Adrenal gland (tissue), 12 donors: Measurements from ENCODE around the gene VWA8. TPM values are rescaled to one million over a fixed set of nuclear protein-coding genes. Genes with fewer than 3 reads are reported as not detected.

Source experiments
- DNase-seq, 7 donors: peaks; one replicate each; pipeline ENCODE4 v3.0.0-alpha.2; 2019 to 2020
- H3K27ac ChIP-seq, 5 donors: fragments of 200-600 bp; sonication (generic) in 4 of 5; 1 replicate in 3 of 5; 2 replicates in 2 of 5; pipeline versions ENCODE4 v1.5.1 to v1.8.0; 2016 to 2020; ENCODE audit warnings: mild to moderate bottlenecking in 1 of 5
- H3K27me3 ChIP-seq: fragments of 200-600 bp; 2 replicates; pipeline ENCODE4 v1.8.0; 2021
- H3K36me3 ChIP-seq, 2 donors: fragments of 200-600 bp; replicated peaks in 1 of 2; 1 replicate in 1 of 2; 2 replicates in 1 of 2; pipeline versions ENCODE4 v1.5.1 to v1.8.0; 2018 to 2022
- H3K4me1 ChIP-seq, 2 donors: fragments of 200-600 bp; replicated peaks in 1 of 2; 1 replicate in 1 of 2; 2 replicates in 1 of 2; pipeline versions ENCODE4 v1.5.1 to v1.8.0; 2018 to 2021
- H3K4me3 ChIP-seq, 4 donors: fragments of 200-600 bp; sonication (generic) in 3 of 4; one replicate each; pipeline ENCODE4 v1.5.1; 2016 to 2018
- H3K9me3 ChIP-seq, 3 donors: fragments of 200-600 bp; sonication (generic) in 1 of 3; replicated peaks in 1 of 3; 1 replicate in 2 of 3; 2 replicates in 1 of 3; pipeline versions ENCODE4 v1.5.1 to v1.8.0; 2016 to 2021
- POLR2A ChIP-seq, 2 donors: fragments of 450-650 bp; IDR thresholded peaks; one replicate each; pipeline ENCODE4 v1.6.1; 2017; ENCODE audit warnings: antibody characterized with exemption in 2 of 2, mild to moderate bottlenecking in 2 of 2, moderate library complexity in 1 of 2
- WGBS, 4 donors: extraction: QIAGEN DNeasy Blood & Tissue Kit in 2 of 4; methylation state at CpG; one replicate each; pipeline versions ENCODE4 v1.1.5 to v1.1.7; 2013 to 2017; 5-methylcytosine and 5-hydroxymethylcytosine counted together
- intact Hi-C, 2 donors: fragments of 100-400 bp; cut with DNase I; formaldehyde crosslinking; loops; one replicate each; pipeline versions ENCODE4 v1.14.1 to v1.15.0; 2022 to 2023
- polyA plus RNA-seq, 3 donors: library from polyadenylated mRNA; stranded (reverse); fragments of 200-250 nt in 2 of 3; fragments of 350-450 nt in 1 of 3; fragmentation: Illumina TruSeq in 1 of 3; extraction: RNeasy Lipid Tissue Mini Kit (QIAGEN cat#74804) in 1 of 3; gene quantifications; one replicate each; pipeline ENCODE4 v1.2.3, GENCODE V29; 2013 to 2014
- total RNA-seq, 9 donors: library from RNA; depleted of rRNA in 4 of 9; stranded (reverse); fragments of >200 nt in 4 of 9; fragments of 120-200 nt in 1 of 9; fragmentation: NEBNext Ultra II Directional in 1 of 9; extraction: Animal tissue kit (Norgen Biotek cat#: 25700) in 1 of 9; gene quantifications; one replicate each; pipeline versions ENCODE4 v1.1.0 to v1.2.4, GENCODE V29; 2013 to 2023
- TF ChIP-seq, protein P1 (sequence below), 6 experiments: fragments of 450-650 bp in 4 of 6; fragments of 200-600 bp in 2 of 6; sonication (generic) in 1 of 6; IDR thresholded peaks; 1 replicate in 5 of 6; 2 replicates in 1 of 6; pipeline versions ENCODE4 v1.5.1 to v1.8.0; 2016 to 2021; ENCODE audit warnings: antibody characterized with exemption in 6 of 6, mild to moderate bottlenecking in 2 of 6, moderate library complexity in 1 of 6
- donor health status: healthy with polysubstance abuse.
- donor health status: Bipolar disorder and iron deficiency.
- donor health status: DM: yes; HTN: yes; CAD: no.
- donor health status: DM: no; HTN: no; CAD: no.
- donor health status: DM: no; HTN: no; CAD: no.
- donor health status: DM: yes; HTN: yes; CAD: no.

VWA8 gene
- total and polyA plus RNA-seq, 12 donors = 8.1 to 45.4 (median 31.4) TPM

DNA sequence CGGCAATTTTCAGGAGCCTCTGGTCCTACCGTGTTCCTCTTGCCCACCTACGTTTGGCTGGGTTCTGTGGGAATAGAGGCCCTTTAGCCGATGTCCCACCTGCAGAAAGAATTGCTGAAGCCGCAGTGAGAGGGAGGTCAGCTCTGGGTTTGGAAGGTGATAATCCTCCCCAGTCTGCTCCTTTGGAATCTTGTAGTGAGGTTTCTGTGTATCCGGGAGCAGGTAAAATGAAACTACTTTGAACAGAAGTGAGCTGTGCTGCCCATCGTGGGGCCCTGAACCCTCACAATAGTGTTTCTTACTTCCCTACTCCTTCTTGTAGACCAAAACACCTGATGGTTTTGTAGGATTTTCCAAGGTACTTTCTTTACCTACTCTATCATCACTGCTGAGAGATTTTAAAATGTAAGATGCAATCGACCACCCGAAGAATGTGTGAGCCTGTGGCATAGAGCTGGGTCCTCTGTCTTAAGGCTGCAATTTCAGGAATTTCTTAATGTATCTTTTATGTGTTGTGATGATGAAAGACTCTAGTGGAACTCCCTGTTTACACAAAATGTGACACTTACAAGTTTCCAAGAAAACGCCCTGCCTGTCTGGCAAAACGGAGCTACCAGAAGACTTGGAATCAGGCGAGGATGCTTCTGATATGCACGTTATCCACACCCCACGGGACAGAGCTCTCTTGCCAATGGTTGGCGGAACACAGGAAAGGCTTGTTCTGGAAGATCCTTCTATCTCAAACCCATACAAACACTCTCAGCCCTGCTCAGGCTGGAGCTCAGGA is 427.4 kb downstream of the VWA8 start:
- no peak overlapping the region for H3K4me3 ChIP-seq
- intact Hi-C loops = no loop called here
- TF ChIP-seq, protein P1, sequence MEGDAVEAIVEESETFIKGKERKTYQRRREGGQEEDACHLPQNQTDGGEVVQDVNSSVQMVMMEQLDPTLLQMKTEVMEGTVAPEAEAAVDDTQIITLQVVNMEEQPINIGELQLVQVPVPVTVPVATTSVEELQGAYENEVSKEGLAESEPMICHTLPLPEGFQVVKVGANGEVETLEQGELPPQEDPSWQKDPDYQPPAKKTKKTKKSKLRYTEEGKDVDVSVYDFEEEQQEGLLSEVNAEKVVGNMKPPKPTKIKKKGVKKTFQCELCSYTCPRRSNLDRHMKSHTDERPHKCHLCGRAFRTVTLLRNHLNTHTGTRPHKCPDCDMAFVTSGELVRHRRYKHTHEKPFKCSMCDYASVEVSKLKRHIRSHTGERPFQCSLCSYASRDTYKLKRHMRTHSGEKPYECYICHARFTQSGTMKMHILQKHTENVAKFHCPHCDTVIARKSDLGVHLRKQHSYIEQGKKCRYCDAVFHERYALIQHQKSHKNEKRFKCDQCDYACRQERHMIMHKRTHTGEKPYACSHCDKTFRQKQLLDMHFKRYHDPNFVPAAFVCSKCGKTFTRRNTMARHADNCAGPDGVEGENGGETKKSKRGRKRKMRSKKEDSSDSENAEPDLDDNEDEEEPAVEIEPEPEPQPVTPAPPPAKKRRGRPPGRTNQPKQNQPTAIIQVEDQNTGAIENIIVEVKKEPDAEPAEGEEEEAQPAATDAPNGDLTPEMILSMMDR (IDR thresholded peaks at IDR 0.05) = no peak
- TF ChIP-seq POLR2A (IDR thresholded peaks at IDR 0.05) = no peak
- H3K27me3 ChIP-seq = no peaks in the 10 kb centered on the region
- no peak for DNase-seq
- no peaks in the 10 kb centered on the region for H3K36me3 ChIP-seq
- H3K9me3 ChIP-seq = no peaks in the 10 kb centered on the region
- no peaks in the 10 kb centered on the region for H3K4me1 ChIP-seq
- no peak overlapping the region for H3K27ac ChIP-seq
- 74 to 80% (median 77%) methylated on average over 15 of the region's 15 CpGs for WGBS, 4 donors

GRCh38 chr13:41528021-41528420 is 432.9 kb downstream of the VWA8 start:
- DNase-seq = no peak
- no peak for TF ChIP-seq POLR2A (IDR thresholded peaks at IDR 0.05)
- TF ChIP-seq, protein P1 (IDR thresholded peaks at IDR 0.05) = no peak
- Histone ChIP-seq H3K9me3 (no peaks in the 10 kb centered on the region), H3K27me3 (no peaks in the 10 kb centered on the region), H3K4me1 (no peaks in the 10 kb centered on the region), H3K27ac (no peak overlapping the region), H3K36me3 (no peaks in the 10 kb centered on the region), H3K4me3 (no peak overlapping the region)
- intact Hi-C loops = no loop called here
- 87 to 95% (median 88%) methylated on average over 3 of the region's 3 CpGs for WGBS, 4 donors

DNA sequence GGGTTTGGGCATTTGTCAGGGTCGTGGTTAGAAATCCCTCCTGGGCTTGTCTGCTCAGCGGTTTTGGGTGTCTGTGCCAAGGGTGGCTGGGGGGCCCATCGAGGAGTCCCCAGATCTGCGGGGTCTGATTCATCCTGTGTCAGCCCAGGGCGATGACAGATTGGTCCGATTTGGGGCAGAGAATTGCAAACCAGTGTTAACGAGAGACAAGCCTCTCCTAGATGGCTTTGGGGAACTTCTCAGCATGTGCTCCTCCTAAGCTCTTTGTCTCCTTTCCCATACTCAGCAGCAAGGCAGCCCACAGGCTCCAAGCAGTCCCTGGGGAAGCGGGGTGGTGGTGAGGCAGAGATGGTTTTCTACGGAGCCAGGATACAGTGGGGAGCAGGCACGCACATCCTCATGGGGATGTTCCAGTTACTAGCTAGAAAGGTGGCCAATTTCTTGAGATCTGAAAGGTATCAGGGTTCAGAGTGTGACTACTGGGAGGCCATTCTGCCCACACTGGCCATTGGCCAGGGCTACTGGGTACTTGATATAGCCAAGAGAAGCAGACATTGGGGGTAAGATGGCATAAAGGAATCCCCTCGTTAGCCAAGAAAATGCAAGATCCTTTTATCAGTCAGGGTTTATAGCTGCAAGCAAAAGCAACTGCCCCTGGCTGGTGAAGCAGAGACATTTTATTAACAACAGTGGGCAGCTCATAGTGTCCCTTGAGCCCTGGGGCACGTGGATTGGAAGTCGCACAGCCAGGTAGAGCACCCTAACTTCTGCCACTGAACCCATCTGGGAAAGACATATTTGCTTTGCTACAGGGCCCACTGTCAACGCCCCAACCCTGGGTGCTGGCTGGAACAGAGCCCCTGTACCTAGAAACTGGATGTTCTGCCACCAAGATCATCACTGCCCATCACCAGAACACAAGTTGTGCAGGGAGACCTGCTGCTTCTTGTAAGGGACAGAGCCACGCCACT is 440.0 kb downstream of the VWA8 start:
- Histone ChIP-seq H3K9me3 (no peaks in the 10 kb centered on the region), H3K4me3 (no peak overlapping the region), H3K4me1 (no peaks in the 10 kb centered on the region), H3K36me3 (no peaks in the 10 kb centered on the region), H3K27ac (no peak overlapping the region), H3K27me3 (no peaks in the 10 kb centered on the region)
- no peak for DNase-seq
- TF ChIP-seq POLR2A (IDR thresholded peaks at IDR 0.05) = no peak
- TF ChIP-seq, protein P1 (IDR thresholded peaks at IDR 0.05) = no peak
- WGBS, 4 donors = 87 to 90% (median 89%) methylated on average over 12 to 15 of the region's 15 CpGs
- intact Hi-C loops = no loop called here

DNA sequence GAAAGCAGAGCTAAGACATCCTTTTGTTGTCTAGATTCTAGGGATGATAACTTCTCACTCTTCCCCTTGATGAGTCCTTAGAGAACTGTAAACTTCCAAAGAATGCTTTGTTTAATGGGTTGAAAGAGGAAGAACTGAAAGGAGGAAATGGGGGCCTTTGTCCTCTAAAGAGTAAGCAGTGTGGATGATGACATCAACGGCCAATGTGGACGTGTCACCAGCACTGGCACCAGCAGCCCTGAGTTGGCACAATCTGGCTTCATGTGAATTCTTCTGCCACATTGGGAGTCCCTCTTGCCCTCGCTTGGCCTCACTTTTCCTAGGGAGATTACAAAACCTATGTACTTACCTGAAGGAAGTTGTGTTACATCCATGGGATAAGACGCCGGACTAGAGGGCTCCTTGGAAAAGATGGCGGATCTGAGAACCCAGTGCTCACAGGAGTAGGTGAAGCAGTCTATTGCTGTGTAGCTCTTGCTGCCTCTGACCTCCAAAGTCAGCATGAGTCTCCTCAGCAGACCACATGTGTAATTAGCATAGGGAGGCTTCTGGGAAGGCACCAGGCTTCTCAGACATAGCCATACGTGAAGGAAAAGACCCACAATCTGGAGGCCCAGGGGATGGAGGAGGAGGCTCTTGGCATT is 440.8 kb downstream of the VWA8 start:
- DNase-seq = peak in 1 of 7 donors; percentile 22
- Histone ChIP-seq H3K9me3 (no peaks in the 10 kb centered on the region), H3K4me1 (no peaks in the 10 kb centered on the region), H3K36me3 (no peaks in the 10 kb centered on the region), H3K27me3 (no peaks in the 10 kb centered on the region), H3K4me3 (no peak overlapping the region), H3K27ac (no peak overlapping the region)
- TF ChIP-seq, protein P1 (IDR thresholded peaks at IDR 0.05) = no peak
- TF ChIP-seq POLR2A (IDR thresholded peaks at IDR 0.05) = no peak
- 76 to 91% (median 80%) methylated on average over 7 of the region's 7 CpGs for WGBS, 4 donors
- intact Hi-C loops = no loop called here
